IPS-20b (cell line): ENCODE data around the gene FRS2.

Experiments
- H3K27ac ChIP-seq: one replicate; pipeline ENCODE4 v1.5.1; 2013; ENCODE audit warnings: low read length
- H3K27me3 ChIP-seq: 2 replicates; pipeline ENCODE4 v1.6.1; 2013; ENCODE audit warnings: mild to moderate bottlenecking, low read length, inconsistent platforms; ENCODE audit not compliant: insufficient read depth
- H3K36me3 ChIP-seq: 2 replicates; pipeline ENCODE4 v1.6.1; 2013; ENCODE audit warnings: low read depth, mild to moderate bottlenecking, inconsistent platforms, low read length, moderate library complexity; ENCODE audit not compliant: insufficient read depth
- H3K4me1 ChIP-seq: 2 replicates; pipeline ENCODE4 v1.6.1; 2013; ENCODE audit warnings: mild to moderate bottlenecking, control low read depth, inconsistent platforms, low read length, moderate library complexity; ENCODE audit not compliant: insufficient read depth
- H3K4me3 ChIP-seq: 2 replicates; pipeline ENCODE4 v1.5.1; 2013; ENCODE audit warnings: mild to moderate bottlenecking, low read length, inconsistent platforms
- H3K9ac ChIP-seq: 2 replicates; pipeline ENCODE4 v1.6.1; 2013; ENCODE audit warnings: low read depth, mild to moderate bottlenecking, inconsistent platforms, low read length, moderate library complexity
- H3K9me3 ChIP-seq: 2 replicates; pipeline ENCODE4 v1.6.1; 2013; ENCODE audit warnings: mild to moderate bottlenecking, low read depth, low read length, inconsistent platforms; ENCODE audit not compliant: insufficient read depth

FRS2 gene

GRCh38 chr12:69519871-69520270 is 49.7 kb downstream of the FRS2 start:
- H3K4me1 ChIP-seq: peaks cover 6% of the 10 kb centered on the region; the same call in 1 of the 2 replicates
- H3K4me3 ChIP-seq: no peak overlapping the region
- no peaks in the 10 kb centered on the region for H3K27me3 ChIP-seq
- no peak overlapping the region for H3K9ac ChIP-seq
- peaks cover 2% of the 10 kb centered on the region; the same call in 1 of the 2 replicates for H3K9me3 ChIP-seq
- no peak overlapping the region for H3K27ac ChIP-seq
- H3K36me3 ChIP-seq: no peaks in the 10 kb centered on the region

- Histone ChIP-seq H3K4me1 (no peaks in the 10 kb centered on the region), H3K27me3 (no peaks in the 10 kb centered on the region), H3K36me3 (no peaks in the 10 kb centered on the region), H3K9me3 (peaks cover 2% of the 10 kb centered on the region; the same call in 1 of the 2 replicates), H3K27ac (no peak overlapping the region), H3K9ac (no peak overlapping the region), H3K4me3 (no peak overlapping the region)
These were observed 53.5 kb downstream of the FRS2 start for GRCh38 chr12:69523433-69524330.

- Histone ChIP-seq H3K4me1 (no peaks in the 10 kb centered on the region), H3K27me3 (no peaks in the 10 kb centered on the region), H3K9me3 (peaks cover 2% of the 10 kb centered on the region; the same call in 1 of the 2 replicates), H3K9ac (no peak overlapping the region), H3K36me3 (no peaks in the 10 kb centered on the region), H3K27ac (no peak overlapping the region), H3K4me3 (no peak overlapping the region)
These were observed 54.1 kb downstream of the FRS2 start for GRCh38 chr12:69524331-69524630.

- H3K4me3 ChIP-seq: no peak overlapping the region
- peaks cover 2% of the 10 kb centered on the region; the same call in 1 of the 2 replicates for H3K9me3 ChIP-seq
- H3K4me1 ChIP-seq: no peaks in the 10 kb centered on the region
- H3K27ac ChIP-seq: no peak overlapping the region
- H3K27me3 ChIP-seq: no peaks in the 10 kb centered on the region
- no peaks in the 10 kb centered on the region for H3K36me3 ChIP-seq
- no peak overlapping the region for H3K9ac ChIP-seq
These were observed 54.7 kb downstream of the FRS2 start for GRCh38 chr12:69524755-69525469.

GRCh38 chr12:69527506-69528272 is 57.5 kb downstream of the FRS2 start:
- H3K9me3 ChIP-seq: no peaks in the 10 kb centered on the region
- peaks cover 14% of the 10 kb centered on the region; the same call in 1 of the 2 replicates for H3K36me3 ChIP-seq
- no peak overlapping the region for H3K4me3 ChIP-seq
- no peaks in the 10 kb centered on the region for H3K27me3 ChIP-seq
- no peaks in the 10 kb centered on the region for H3K4me1 ChIP-seq
- no peak overlapping the region for H3K9ac ChIP-seq
- H3K27ac ChIP-seq: no peak overlapping the region

- Histone ChIP-seq H3K4me1 (peaks cover 4% of the 10 kb centered on the region), H3K36me3 (peaks cover 15% of the 10 kb centered on the region; the same call in 1 of the 2 replicates), H3K27ac (no peak overlapping the region), H3K9me3 (no peaks in the 10 kb centered on the region), H3K9ac (no peak overlapping the region), H3K27me3 (no peaks in the 10 kb centered on the region), H3K4me3 (no peak overlapping the region)
These were observed 58.8 kb downstream of the FRS2 start for GRCh38 chr12:69529021-69529420.

GRCh38 chr12:69533844-69534243 is 63.7 kb downstream of the FRS2 start:
- Histone ChIP-seq H3K4me1 (peaks cover 14% of the 10 kb centered on the region), H3K9ac (peak overlapping the region; percentile 18; the same call in 1 of the 2 replicates), H3K36me3 (peaks cover 21% of the 10 kb centered on the region), H3K27me3 (no peaks in the 10 kb centered on the region), H3K9me3 (no peaks in the 10 kb centered on the region), H3K27ac (no peak overlapping the region), H3K4me3 (peak overlapping the region; percentile 3; the same call in 1 of the 2 replicates)

- Histone ChIP-seq H3K9me3 (no peaks in the 10 kb centered on the region), H3K36me3 (peaks cover 21% of the 10 kb centered on the region), H3K4me1 (peaks cover 14% of the 10 kb centered on the region), H3K27me3 (no peaks in the 10 kb centered on the region), H3K27ac (no peak overlapping the region), H3K4me3 (peak overlapping the region; percentile 3; the same call in 1 of the 2 replicates), H3K9ac (peak overlapping the region; percentile 18; the same call in 1 of the 2 replicates)
These were observed 64.2 kb downstream of the FRS2 start for GRCh38 chr12:69534389-69534822.

- Histone ChIP-seq H3K27me3 (no peaks in the 10 kb centered on the region), H3K9me3 (no peaks in the 10 kb centered on the region), H3K4me1 (no peaks in the 10 kb centered on the region), H3K27ac (no peak overlapping the region), H3K36me3 (peaks cover 11% of the 10 kb centered on the region), H3K9ac (no peak overlapping the region), H3K4me3 (no peak overlapping the region)
These were observed 70.8 kb downstream of the FRS2 start for GRCh38 chr12:69540987-69541386.

GRCh38 chr12:69544087-69544486 is 73.9 kb downstream of the FRS2 start:
- Histone ChIP-seq H3K27me3 (no peaks in the 10 kb centered on the region), H3K27ac (no peak overlapping the region), H3K36me3 (peaks cover 5% of the 10 kb centered on the region; the same call in 1 of the 2 replicates), H3K9me3 (no peaks in the 10 kb centered on the region), H3K9ac (no peak overlapping the region), H3K4me3 (no peak overlapping the region), H3K4me1 (no peaks in the 10 kb centered on the region)

- Histone ChIP-seq H3K27me3 (no peaks in the 10 kb centered on the region), H3K9me3 (no peaks in the 10 kb centered on the region), H3K36me3 (peaks cover 5% of the 10 kb centered on the region; the same call in 1 of the 2 replicates), H3K4me3 (no peak overlapping the region), H3K4me1 (no peaks in the 10 kb centered on the region), H3K9ac (no peak overlapping the region), H3K27ac (no peak overlapping the region)
These were observed 74.9 kb downstream of the FRS2 start for GRCh38 chr12:69545081-69545480.
